Upper lobe of right lung (tissue), 1 donor: ENCODE data around the gene AKT3. TPM values are rescaled to one million over a fixed set of nuclear protein-coding genes. Genes with fewer than 3 reads are reported as not detected.

Experiments used
- ATAC-seq: fragments of 200-7000 bp; cut with Tn5 transposase; one replicate; pipeline ENCODE4 v1.9.1; 2020; ENCODE audit warnings: mild to moderate bottlenecking, moderate library complexity
- DNase-seq: peaks from one replicate; pipeline ENCODE4 v3.0.0-alpha.2; 2020
- H3K27ac ChIP-seq: fragments of 200-600 bp; one replicate; pipeline ENCODE4 v1.8.0; 2022
- H3K27me3 ChIP-seq: fragments of 200-600 bp; one replicate; pipeline ENCODE4 v1.8.0; 2022; ENCODE audit warnings: mild to moderate bottlenecking
- H3K36me3 ChIP-seq: fragments of 200-600 bp; one replicate; pipeline ENCODE4 v1.8.0; 2022
- H3K4me1 ChIP-seq: fragments of 200-600 bp; one replicate; pipeline ENCODE4 v1.8.0; 2022
- H3K4me3 ChIP-seq: fragments of 200-600 bp; one replicate; pipeline ENCODE4 v1.8.0; 2022; ENCODE audit warnings: mild to moderate bottlenecking
- H3K9me3 ChIP-seq: fragments of 200-600 bp; one replicate; pipeline ENCODE4 v1.8.0; 2022
- CTCF ChIP-seq: fragments of 200-600 bp; IDR thresholded peaks from one replicate; pipeline ENCODE4 v1.8.0; 2022; ENCODE audit warnings: antibody characterized with exemption
- intact Hi-C: fragments of 100-400 bp; cut with DNase I; formaldehyde crosslinking; loops from one replicate; pipeline ENCODE4 v1.11.0; 2022
- total RNA-seq: library from RNA; stranded (reverse); fragmentation: NEBNext Ultra II Directional; extraction: Animal tissue kit (Norgen Biotek cat#: 25700); gene quantifications from one replicate; pipeline ENCODE4 v1.2.1, GENCODE V29; 2021
- donor health status: DM: no; HTN: yes; CAD: no; lungs with severe emphysema.

Gene AKT3
- total RNA-seq, 1 donor from 2014 or later, result 64.6 TPM

GRCh38 chr1:243740255-243740999 is 109.6 kb downstream of the AKT3 start:
- DNase-seq (no peak), ATAC-seq (no peak)
- H3K27ac ChIP-seq, result no peak overlapping the region
- no peaks in the 10 kb centered on the region for H3K36me3 ChIP-seq
- no peaks in the 10 kb centered on the region for H3K4me1 ChIP-seq
- H3K9me3 ChIP-seq, result no peaks in the 10 kb centered on the region
- intact Hi-C loops, result no loop called here
- H3K27me3 ChIP-seq, result no peaks in the 10 kb centered on the region
- no peak overlapping the region for H3K4me3 ChIP-seq
- no peak for TF ChIP-seq CTCF

GRCh38 chr1:243739335-243740003 is 110.6 kb downstream of the AKT3 start:
- no peak for DNase-seq

GRCh38 chr1:243738020-243738419 is 112.0 kb downstream of the AKT3 start:
- Histone ChIP-seq H3K9me3 (no peaks in the 10 kb centered on the region), H3K36me3 (no peaks in the 10 kb centered on the region), H3K27me3 (no peaks in the 10 kb centered on the region), H3K4me3 (no peak overlapping the region), H3K4me1 (no peaks in the 10 kb centered on the region), H3K27ac (no peak overlapping the region)
- DNase-seq, result no peak
- no peak for ATAC-seq
- no peak for TF ChIP-seq CTCF
- intact Hi-C loops, result no loop called here

More at GRCh38 chr1:243739335-243740003, 110.6 kb downstream of the AKT3 start:
- no peaks in the 10 kb centered on the region for H3K4me1 ChIP-seq
- H3K9me3 ChIP-seq, result no peaks in the 10 kb centered on the region
- H3K27ac ChIP-seq, result no peak overlapping the region
- H3K27me3 ChIP-seq, result no peaks in the 10 kb centered on the region
- H3K36me3 ChIP-seq, result no peaks in the 10 kb centered on the region
- intact Hi-C loops, result no loop called here
- no peak for TF ChIP-seq CTCF
- no peak overlapping the region for H3K4me3 ChIP-seq
- no peak for ATAC-seq

GRCh38 chr1:243735457-243735856 is 114.6 kb downstream of the AKT3 start:
- DNase-seq, result no peak
- TF ChIP-seq CTCF, result no peak
- intact Hi-C loops, result no loop called here

GRCh38 chr1:243734308-243734695 is 115.7 kb downstream of the AKT3 start:
- intact Hi-C loops, result no loop called here
- H3K27ac ChIP-seq, result no peak overlapping the region
- peak; percentile 17 for ATAC-seq

More at GRCh38 chr1:243735457-243735856, 114.6 kb downstream of the AKT3 start:
- Histone ChIP-seq H3K9me3 (no peaks in the 10 kb centered on the region), H3K27ac (no peak overlapping the region), H3K4me1 (no peaks in the 10 kb centered on the region), H3K36me3 (no peaks in the 10 kb centered on the region), H3K27me3 (no peaks in the 10 kb centered on the region), H3K4me3 (no peak overlapping the region)
- no peak for ATAC-seq

More at GRCh38 chr1:243734308-243734695, 115.7 kb downstream of the AKT3 start:
- H3K9me3 ChIP-seq, result no peaks in the 10 kb centered on the region
- no peaks in the 10 kb centered on the region for H3K27me3 ChIP-seq
- H3K4me3 ChIP-seq, result no peak overlapping the region
- no peak for TF ChIP-seq CTCF
- H3K36me3 ChIP-seq, result no peaks in the 10 kb centered on the region
- no peak for DNase-seq
- no peaks in the 10 kb centered on the region for H3K4me1 ChIP-seq
